Mononuclear cell (primary cell): ENCODE data around the gene KNL1. TPM values are rescaled to one million over a fixed set of nuclear protein-coding genes. Genes with fewer than 3 reads are reported as not detected.
"Not testable (repeated sequence)": the region's sequence is repeated elsewhere in the genome, so short reads cannot be mapped to it uniquely, and the experiment has no call there.

ENCODE experiments used
- H3K27me3 ChIP-seq: 2 replicates; pipeline ENCODE4 v1.6.0; 2011; ENCODE audit warnings: low read length, control low read depth; ENCODE audit not compliant: insufficient read depth
- H3K4me1 ChIP-seq: 2 replicates; pipeline ENCODE4 v1.5.1; 2011; ENCODE audit warnings: mild to moderate bottlenecking, low read length, control low read depth; ENCODE audit not compliant: insufficient read depth
- H3K4me3 ChIP-seq: 2 replicates; pipeline ENCODE4 v1.5.1; 2011; ENCODE audit warnings: mild to moderate bottlenecking, low read length, moderate library complexity
- H3K9me3 ChIP-seq: 2 replicates; pipeline ENCODE4 v1.5.1; 2011; ENCODE audit warnings: low read depth, mild to moderate bottlenecking, control low read depth, low read length
- total RNA-seq: library from RNA; depleted of rRNA; stranded (reverse); fragments of >200 nt; gene quantifications from one replicate; pipeline ENCODE4 v1.2.3, GENCODE V29; 2012

Gene KNL1
- total RNA-seq, 1 donor, result 3.3 TPM

GRCh38 chr15:40680151-40680550 lies 86.1 kb downstream of the KNL1 start:
- Histone ChIP-seq H3K4me1 (no peaks in the 10 kb centered on the region), H3K27me3 (no peaks in the 10 kb centered on the region), H3K4me3 (no peak overlapping the region), H3K9me3 (no peaks in the 10 kb centered on the region)

- H3K4me1 ChIP-seq, H3K27me3 ChIP-seq, H3K9me3 ChIP-seq, H3K4me3 ChIP-seq: not testable (repeated sequence)
These were observed 86.9 kb downstream of the KNL1 start for GRCh38 chr15:40680959-40681358.

- no peak overlapping the region for H3K4me3 ChIP-seq
- no peaks in the 10 kb centered on the region for H3K9me3 ChIP-seq
- H3K4me1 ChIP-seq, result no peaks in the 10 kb centered on the region
- no peaks in the 10 kb centered on the region for H3K27me3 ChIP-seq
These were observed 90.3 kb downstream of the KNL1 start for GRCh38 chr15:40684381-40684780.

- Histone ChIP-seq H3K9me3 (no peaks in the 10 kb centered on the region), H3K27me3 (no peaks in the 10 kb centered on the region), H3K4me3 (no peak overlapping the region), H3K4me1 (no peaks in the 10 kb centered on the region)
These were observed 91.3 kb downstream of the KNL1 start for GRCh38 chr15:40685376-40685775.

GRCh38 chr15:40688932-40689799 lies 95.1 kb downstream of the KNL1 start:
- no peak overlapping the region for H3K4me3 ChIP-seq
- H3K9me3 ChIP-seq, result no peaks in the 10 kb centered on the region
- peaks cover 10% of the 10 kb centered on the region for H3K4me1 ChIP-seq
- H3K27me3 ChIP-seq, result no peaks in the 10 kb centered on the region

GRCh38 chr15:40691737-40692136 lies 97.7 kb downstream of the KNL1 start:
- peaks cover 24% of the 10 kb centered on the region for H3K4me1 ChIP-seq
- H3K9me3 ChIP-seq, result no peaks in the 10 kb centered on the region
- no peaks in the 10 kb centered on the region for H3K27me3 ChIP-seq
- no peak overlapping the region for H3K4me3 ChIP-seq

GRCh38 chr15:40693904-40694687 lies 100.0 kb downstream of the KNL1 start:
- Histone ChIP-seq H3K27me3 (no peaks in the 10 kb centered on the region), H3K4me3 (peak overlapping the region; percentile 94), H3K4me1 (peaks cover 24% of the 10 kb centered on the region), H3K9me3 (no peaks in the 10 kb centered on the region)

- Histone ChIP-seq H3K4me1 (peaks cover 24% of the 10 kb centered on the region), H3K9me3 (no peaks in the 10 kb centered on the region), H3K27me3 (no peaks in the 10 kb centered on the region), H3K4me3 (peak within 1 kb of the TSS; percentile 94)
These were observed 100.8 kb downstream of the KNL1 start, which contains the start of gene RAD51 for GRCh38 chr15:40694688-40695468. TSS of gene RAD51 (plus strand) at chr15:40695174. CDS start at chr15:40698759, 3,585 bp downstream.

- Histone ChIP-seq H3K4me3 (peak overlapping the region; percentile 94), H3K27me3 (no peaks in the 10 kb centered on the region), H3K4me1 (peaks cover 24% of the 10 kb centered on the region), H3K9me3 (no peaks in the 10 kb centered on the region)
These were observed 101.4 kb downstream of the KNL1 start for GRCh38 chr15:40695469-40695890.

GRCh38 chr15:40696228-40696627 lies 102.2 kb downstream of the KNL1 start:
- Histone ChIP-seq H3K9me3 (no peaks in the 10 kb centered on the region), H3K27me3 (no peaks in the 10 kb centered on the region), H3K4me1 (peaks cover 24% of the 10 kb centered on the region), H3K4me3 (no peak overlapping the region)

- Histone ChIP-seq H3K9me3 (no peaks in the 10 kb centered on the region), H3K27me3 (no peaks in the 10 kb centered on the region), H3K4me3 (no peak overlapping the region), H3K4me1 (peaks cover 24% of the 10 kb centered on the region)
These were observed 103.9 kb downstream of the KNL1 start for GRCh38 chr15:40697916-40698315.

GRCh38 chr15:40702077-40702476 lies 108.0 kb downstream of the KNL1 start:
- H3K4me1 ChIP-seq, result no peaks in the 10 kb centered on the region
- H3K9me3 ChIP-seq, result no peaks in the 10 kb centered on the region
- H3K4me3 ChIP-seq, result no peak overlapping the region
- H3K27me3 ChIP-seq, result no peaks in the 10 kb centered on the region

GRCh38 chr15:40706121-40706520 lies 112.1 kb downstream of the KNL1 start:
- H3K9me3 ChIP-seq, result no peaks in the 10 kb centered on the region
- no peaks in the 10 kb centered on the region for H3K27me3 ChIP-seq

More at GRCh38 chr15:40706121-40706520, 112.1 kb downstream of the KNL1 start:
- H3K4me1 ChIP-seq, result no peaks in the 10 kb centered on the region
- H3K4me3 ChIP-seq, result no peak overlapping the region
